Measurements from ENCODE around the gene JUND. TPM values are rescaled to one million over a fixed set of nuclear protein-coding genes. Genes with fewer than 3 reads are reported as not detected.

Gene JUND
- total RNA-seq, 2 experiments from 2014 or later, result 1,827 to 1,976 TPM

DNA sequence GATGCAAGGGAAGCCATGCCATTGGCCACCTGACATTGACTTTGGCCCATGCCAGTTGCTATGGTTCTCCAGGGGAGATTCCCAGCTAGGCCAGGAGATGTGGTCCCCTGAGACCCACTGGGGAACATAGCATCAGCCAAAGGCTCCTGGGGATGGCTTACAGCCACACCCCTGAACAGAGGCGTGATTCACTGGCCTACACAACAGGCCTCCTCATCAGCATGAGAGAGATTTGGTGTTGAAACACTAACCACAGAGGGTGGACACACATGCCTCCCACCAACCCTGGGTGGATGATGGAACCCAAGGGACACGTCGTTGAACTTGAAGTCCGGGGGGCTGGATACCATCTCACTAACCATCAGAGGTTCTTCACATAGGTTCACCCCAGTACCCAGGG is 21.5 kb downstream of the JUND start:
- TF ChIP-seq CTCF (IDR thresholded peaks at IDR 0.05), result no peak
- DNase-seq, result peak in 1 of 14 experiments; percentile 51
- Mint-ChIP-seq H3K9me3 (no peaks in the 10 kb centered on the region), H3K4me1 (ENCODE audit: low read depth) (no peaks in the 10 kb centered on the region), H3K36me3 (ENCODE audit: low read depth) (no peaks in the 10 kb centered on the region), H3K27ac (no peak overlapping the region), H3K27me3 (peaks cover 4% of the 10 kb centered on the region), H3K4me3 (no peak overlapping the region)
- CTCF ChIA-PET, result no interaction called here
- peaks cover 0 to 7% of the 10 kb centered on the region in 2 experiments for H3K9me3 ChIP-seq (ENCODE audit: control insufficient read depth in 1 of 2, insufficient read depth in 1 of 2, low read length in 2 of 2)
- no peak overlapping the region for H3K27ac ChIP-seq (ENCODE audit: low read depth in 1 of 2, low read length in 2 of 2)
- ATAC-seq (ENCODE audit: poor library complexity), result no peak
- H3K36me3 ChIP-seq (ENCODE audit: insufficient read depth, low read length), result peaks cover 6% of the 10 kb centered on the region
- peaks cover 9% of the 10 kb centered on the region for H3K4me1 ChIP-seq (ENCODE audit: insufficient read depth, low read length)
- intact Hi-C loops (cut with DNase I, micrococcal nuclease), result no loop called here
- POLR2A ChIA-PET, result interaction anchor here (1.5 kb wide), 1 partner anchor 20 kb away, joined by 8 read pairs; no protein-coding TSS in a partner anchor
- H3K4me3 ChIP-seq (ENCODE audit: low read length), result no peak overlapping the region
- H3K27me3 ChIP-seq (ENCODE audit: control insufficient read depth in 1 of 2, insufficient read depth in 2 of 2, low read length in 2 of 2), result peaks cover 0 to 4% of the 10 kb centered on the region in 2 experiments

- DNase-seq (peak in 1 of 14 experiments; percentile 46), ATAC-seq (ENCODE audit: poor library complexity) (no peak)
- H3K27ac Mint-ChIP-seq, result no peak overlapping the region
- H3K4me3 Mint-ChIP-seq, result no peak overlapping the region
- H3K4me1 Mint-ChIP-seq (ENCODE audit: low read depth), result no peaks in the 10 kb centered on the region
- POLR2A ChIA-PET, result interaction anchor here (1.1 kb wide), 1 partner anchor 17 kb away, joined by 3 read pairs; no protein-coding TSS in a partner anchor
- H3K36me3 ChIP-seq (ENCODE audit: insufficient read depth, low read length), result no peaks in the 10 kb centered on the region
- peaks cover 6% of the 10 kb centered on the region for H3K4me1 ChIP-seq (ENCODE audit: insufficient read depth, low read length)
- intact Hi-C loops (cut with DNase I, micrococcal nuclease), result no loop called here
- H3K27me3 Mint-ChIP-seq, result peaks cover 23% of the 10 kb centered on the region
- peaks cover 8 to 12% of the 10 kb centered on the region in 2 experiments for H3K27me3 ChIP-seq (ENCODE audit: control insufficient read depth in 1 of 2, insufficient read depth in 2 of 2, low read length in 2 of 2)
- TF ChIP-seq CTCF (IDR thresholded peaks at IDR 0.05), result no peak
- H3K36me3 Mint-ChIP-seq (ENCODE audit: low read depth), result no peaks in the 10 kb centered on the region
- H3K4me3 ChIP-seq (ENCODE audit: low read length), result no peak overlapping the region
- no peak overlapping the region for H3K27ac ChIP-seq (ENCODE audit: low read depth in 1 of 2, low read length in 2 of 2)
- H3K9me3 ChIP-seq (ENCODE audit: control insufficient read depth in 1 of 2, insufficient read depth in 1 of 2, low read length in 2 of 2), result peaks cover 0 to 7% of the 10 kb centered on the region in 2 experiments
- H3K9me3 Mint-ChIP-seq, result no peaks in the 10 kb centered on the region
- CTCF ChIA-PET, result no interaction called here
Observed at GRCh38 chr19:18257503-18258470, 23.6 kb downstream of the JUND start.

GRCh38 chr19:18254546-18255503 is 26.6 kb downstream of the JUND start:
- Histone ChIP-seq H3K4me3 (ENCODE audit: low read length) (no peak overlapping the region), H3K27ac (ENCODE audit: low read depth in 1 of 2, low read length in 2 of 2) (no peak overlapping the region), H3K36me3 (ENCODE audit: insufficient read depth, low read length) (no peaks in the 10 kb centered on the region), H3K9me3 (ENCODE audit: control insufficient read depth in 1 of 2, insufficient read depth in 1 of 2, low read length in 2 of 2) (peaks cover 0 to 7% of the 10 kb centered on the region in 2 experiments), H3K27me3 (ENCODE audit: control insufficient read depth in 1 of 2, insufficient read depth in 2 of 2, low read length in 2 of 2) (peaks cover 8 to 12% of the 10 kb centered on the region in 2 experiments), H3K4me1 (ENCODE audit: insufficient read depth, low read length) (peaks cover 8% of the 10 kb centered on the region)
- no peak for TF ChIP-seq CTCF (IDR thresholded peaks at IDR 0.05)
- DNase-seq (peak in 2 of 14 experiments; percentile 49 to 57), ATAC-seq (ENCODE audit: poor library complexity) (peak; percentile 45)
- ChIA-PET POLR2A (interaction anchor here (0.6 to 2.9 kb wide), 2 partner anchors 50 to 63 kb away, joined by 3 to 11 read pairs; partner anchors contain the start of gene MPV17L2), CTCF (interaction anchor here (0.6 to 5.8 kb wide), 9 partner anchors 15 to 681 kb away, joined by 3 to 51 read pairs (median 3); partner anchors contain the start of gene MPV17L2)
- no peak overlapping the region for H3K4me3 Mint-ChIP-seq
- no peaks in the 10 kb centered on the region for H3K36me3 Mint-ChIP-seq (ENCODE audit: low read depth)
- no peak overlapping the region for H3K27ac Mint-ChIP-seq
- intact Hi-C loops (cut with DNase I, micrococcal nuclease), result loop anchor here in 1 of 2 experiments (5.0 kb wide), 2 partner anchors 157 to 318 kb away; no protein-coding TSS in a partner anchor
- no peaks in the 10 kb centered on the region for H3K4me1 Mint-ChIP-seq (ENCODE audit: low read depth)
- no peaks in the 10 kb centered on the region for H3K9me3 Mint-ChIP-seq
- H3K27me3 Mint-ChIP-seq, result peaks cover 31% of the 10 kb centered on the region
